Muscle of leg (tissue), 11 donors: ENCODE results near the gene FBXO34. TPM values are rescaled to one million over a fixed set of nuclear protein-coding genes. Genes with fewer than 3 reads are reported as not detected.
A peak's percentile ranks its signal among the peaks of the same experiment; 100 is the strongest.

Experiments used
- DNase-seq: peaks from one replicate; pipeline ENCODE4 v3.0.0; 2013
- H3K27ac ChIP-seq: one replicate; pipeline ENCODE4 v1.5.1; 2013; ENCODE audit warnings: mild to moderate bottlenecking, low read length, control low read depth
- H3K27me3 ChIP-seq: one replicate; pipeline ENCODE4 v1.6.1; 2013; ENCODE audit warnings: low read length; ENCODE audit not compliant: control insufficient read depth, insufficient read depth
- H3K36me3 ChIP-seq: one replicate; pipeline ENCODE4 v1.6.1; 2013; ENCODE audit warnings: low read length; ENCODE audit not compliant: control insufficient read depth, insufficient read depth
- H3K4me1 ChIP-seq: one replicate; pipeline ENCODE4 v1.6.1; 2013; ENCODE audit warnings: low read length; ENCODE audit not compliant: control insufficient read depth, insufficient read depth
- H3K4me3 ChIP-seq: one replicate; pipeline ENCODE4 v1.5.1; 2013; ENCODE audit warnings: low read length, control low read depth
- H3K9me3 ChIP-seq: replicated peaks from 2 replicates; pipeline ENCODE4 v1.6.1; 2013; ENCODE audit warnings: low read depth, low read length; ENCODE audit not compliant: control insufficient read depth
- WGBS: methylation state at CpG from one replicate; pipeline ENCODE4 v1.1.5; 2013; ENCODE audit warnings: missing lambda C conversion rate; ENCODE audit not compliant: insufficient coverage; 5-methylcytosine and 5-hydroxymethylcytosine counted together
- polyA plus RNA-seq, 8 donors: library from polyadenylated mRNA; unstranded; fragments of 120-200 nt; gene quantifications; one replicate each; pipeline versions ENCODE4 v1.2.1 to v1.2.3, GENCODE V29; 2013; ENCODE audit warnings: inconsistent platforms in 1 of 8, low replicate concordance in 1 of 8; ENCODE audit not compliant: insufficient read length in 8 of 8, insufficient read depth in 1 of 8
- total RNA-seq: library from RNA; stranded (reverse); fragments of 120-200 nt; gene quantifications from one replicate; pipeline ENCODE4 v1.2.4, GENCODE V29; 2013

Gene FBXO34
- total and polyA plus RNA-seq, 9 donors, result 14.9 to 21.6 (median 16.8) TPM

GRCh38 chr14:55271572-55272298 lies 514 bp downstream of the FBXO34 start:
- Histone ChIP-seq H3K4me1 (peaks cover 12% of the 10 kb centered on the region), H3K4me3 (peak overlapping the region; percentile 99), H3K27ac (peak overlapping the region; percentile 99), H3K36me3 (no peaks in the 10 kb centered on the region), H3K27me3 (no peaks in the 10 kb centered on the region), H3K9me3 (no peaks in the 10 kb centered on the region)
- peak; percentile 93 for DNase-seq
- 1% methylated on average over 70 of the region's 80 CpGs for WGBS

GRCh38 chr14:55272387-55272786 lies 1.2 kb downstream of the FBXO34 start:
- Histone ChIP-seq H3K27me3 (no peaks in the 10 kb centered on the region), H3K9me3 (no peaks in the 10 kb centered on the region), H3K27ac (peak overlapping the region; percentile 99), H3K4me3 (peak overlapping the region; percentile 99), H3K4me1 (peaks cover 12% of the 10 kb centered on the region), H3K36me3 (no peaks in the 10 kb centered on the region)
- DNase-seq, result peak; percentile 31
- WGBS, result no CpG with 5 or more reads among the region's 1 CpG

- H3K9me3 ChIP-seq, result no peaks in the 10 kb centered on the region
- H3K27me3 ChIP-seq, result no peaks in the 10 kb centered on the region
- peak overlapping the region; percentile 18 for H3K27ac ChIP-seq
- H3K4me1 ChIP-seq, result peaks cover 12% of the 10 kb centered on the region
- H3K36me3 ChIP-seq, result no peaks in the 10 kb centered on the region
- H3K4me3 ChIP-seq, result no peak overlapping the region
- no CpG with 5 or more reads among the region's 2 CpGs for WGBS
- no peak for DNase-seq
Measured at GRCh38 chr14:55272922-55273321, 1.7 kb downstream of the FBXO34 start.

- H3K27me3 ChIP-seq, result no peaks in the 10 kb centered on the region
- no CpG with 5 or more reads among the region's 3 CpGs for WGBS
- no peaks in the 10 kb centered on the region for H3K36me3 ChIP-seq
- H3K9me3 ChIP-seq, result no peaks in the 10 kb centered on the region
- H3K4me3 ChIP-seq, result no peak overlapping the region
- H3K27ac ChIP-seq, result peak overlapping the region; percentile 2
- no peak for DNase-seq
- peaks cover 12% of the 10 kb centered on the region for H3K4me1 ChIP-seq
Measured at GRCh38 chr14:55274146-55274545, 2.9 kb downstream of the FBXO34 start.

- Histone ChIP-seq H3K4me3 (no peak overlapping the region), H3K36me3 (no peaks in the 10 kb centered on the region), H3K27ac (peak overlapping the region; percentile 37), H3K9me3 (no peaks in the 10 kb centered on the region), H3K4me1 (peaks cover 12% of the 10 kb centered on the region), H3K27me3 (no peaks in the 10 kb centered on the region)
- no CpG with 5 or more reads among the region's 1 CpG for WGBS
- DNase-seq, result peak; percentile 73
Measured at GRCh38 chr14:55274751-55275150, 3.5 kb downstream of the FBXO34 start.

- Histone ChIP-seq H3K9me3 (no peaks in the 10 kb centered on the region), H3K4me1 (peaks cover 8% of the 10 kb centered on the region), H3K36me3 (no peaks in the 10 kb centered on the region), H3K27ac (no peak overlapping the region), H3K27me3 (no peaks in the 10 kb centered on the region), H3K4me3 (no peak overlapping the region)
- no peak for DNase-seq
- no CpG with 5 or more reads among the region's 3 CpGs for WGBS
Measured at GRCh38 chr14:55276736-55277135, 5.5 kb downstream of the FBXO34 start.

- H3K9me3 ChIP-seq, result no peaks in the 10 kb centered on the region
- peaks cover 6% of the 10 kb centered on the region for H3K4me1 ChIP-seq
- H3K4me3 ChIP-seq, result no peak overlapping the region
- no peaks in the 10 kb centered on the region for H3K36me3 ChIP-seq
- 100% methylated on average over 2 of the region's 6 CpGs for WGBS
- no peak for DNase-seq
- H3K27ac ChIP-seq, result no peak overlapping the region
- no peaks in the 10 kb centered on the region for H3K27me3 ChIP-seq
Measured at GRCh38 chr14:55277972-55278740, 6.9 kb downstream of the FBXO34 start.

- H3K4me3 ChIP-seq, result no peak overlapping the region
- H3K4me1 ChIP-seq, result no peaks in the 10 kb centered on the region
- H3K27me3 ChIP-seq, result no peaks in the 10 kb centered on the region
- H3K9me3 ChIP-seq, result no peaks in the 10 kb centered on the region
- no peaks in the 10 kb centered on the region for H3K36me3 ChIP-seq
- DNase-seq, result no peak
- no CpG with 5 or more reads among the region's 1 CpG for WGBS
- no peak overlapping the region for H3K27ac ChIP-seq
Measured at GRCh38 chr14:55279384-55279783, 8.2 kb downstream of the FBXO34 start.

GRCh38 chr14:55281316-55281839 lies 10.2 kb downstream of the FBXO34 start:
- no peaks in the 10 kb centered on the region for H3K27me3 ChIP-seq
- no peaks in the 10 kb centered on the region for H3K9me3 ChIP-seq
- WGBS, result 89% methylated on average over 1 of the region's 6 CpGs
- H3K27ac ChIP-seq, result no peak overlapping the region
- H3K36me3 ChIP-seq, result no peaks in the 10 kb centered on the region
- DNase-seq, result no peak
- H3K4me3 ChIP-seq, result no peak overlapping the region
- no peaks in the 10 kb centered on the region for H3K4me1 ChIP-seq

- no peak for DNase-seq
- no peaks in the 10 kb centered on the region for H3K9me3 ChIP-seq
- H3K4me1 ChIP-seq, result no peaks in the 10 kb centered on the region
- no peaks in the 10 kb centered on the region for H3K27me3 ChIP-seq
- no peak overlapping the region for H3K27ac ChIP-seq
- 92% methylated on average over 8 of the region's 13 CpGs for WGBS
- no peaks in the 10 kb centered on the region for H3K36me3 ChIP-seq
- no peak overlapping the region for H3K4me3 ChIP-seq
Measured at GRCh38 chr14:55285048-55285652, 13.9 kb downstream of the FBXO34 start.
